A549 (cell line): ENCODE results near the gene CELF1.

ENCODE experiments used
- TF ChIP-seq, protein P1 (sequence below): fragments of 250-450 bp; sonication (Bioruptor Pico); IDR thresholded peaks from 2 replicates; pipeline ENCODE4 v1.5.0; 2021; ENCODE audit warnings: mild to moderate bottlenecking, moderate library complexity, borderline replicate concordance
- TF ChIP-seq, protein P2 (sequence below): fragments of >200 bp; sonication (Bioruptor Twin); formaldehyde crosslinking; IDR thresholded peaks from 3 replicates; pipeline ENCODE4 v1.5.1; 2016

DNA sequence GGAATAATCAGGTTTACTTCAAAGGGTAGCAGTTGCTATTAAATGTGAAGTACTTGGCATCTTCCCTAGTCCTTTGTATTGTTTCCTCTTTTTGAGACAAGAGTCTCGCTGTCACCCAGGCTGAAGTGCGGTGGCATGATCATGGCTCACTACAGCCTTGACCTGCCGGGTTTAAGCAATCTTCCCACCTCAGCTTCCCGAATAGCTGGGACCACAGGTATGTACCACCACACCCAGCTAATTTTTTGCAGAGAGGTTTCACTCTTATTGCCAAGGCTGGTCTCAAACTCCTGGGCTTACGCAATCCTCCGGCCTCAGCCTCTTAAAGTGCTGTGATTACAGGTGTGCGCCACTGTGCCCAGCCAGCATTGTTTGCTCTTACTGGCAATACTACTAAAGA lies 67.8 kb downstream of the CELF1 start:
- TF ChIP-seq, protein P1, sequence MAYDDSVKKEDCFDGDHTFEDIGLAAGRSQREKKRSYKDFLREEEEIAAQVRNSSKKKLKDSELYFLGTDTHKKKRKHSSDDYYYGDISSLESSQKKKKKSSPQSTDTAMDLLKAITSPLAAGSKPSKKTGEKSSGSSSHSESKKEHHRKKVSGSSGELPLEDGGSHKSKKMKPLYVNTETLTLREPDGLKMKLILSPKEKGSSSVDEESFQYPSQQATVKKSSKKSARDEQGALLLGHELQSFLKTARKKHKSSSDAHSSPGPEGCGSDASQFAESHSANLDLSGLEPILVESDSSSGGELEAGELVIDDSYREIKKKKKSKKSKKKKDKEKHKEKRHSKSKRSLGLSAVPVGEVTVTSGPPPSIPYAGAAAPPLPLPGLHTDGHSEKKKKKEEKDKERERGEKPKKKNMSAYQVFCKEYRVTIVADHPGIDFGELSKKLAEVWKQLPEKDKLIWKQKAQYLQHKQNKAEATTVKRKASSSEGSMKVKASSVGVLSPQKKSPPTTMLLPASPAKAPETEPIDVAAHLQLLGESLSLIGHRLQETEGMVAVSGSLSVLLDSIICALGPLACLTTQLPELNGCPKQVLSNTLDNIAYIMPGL = no peak
- TF ChIP-seq, protein P2, sequence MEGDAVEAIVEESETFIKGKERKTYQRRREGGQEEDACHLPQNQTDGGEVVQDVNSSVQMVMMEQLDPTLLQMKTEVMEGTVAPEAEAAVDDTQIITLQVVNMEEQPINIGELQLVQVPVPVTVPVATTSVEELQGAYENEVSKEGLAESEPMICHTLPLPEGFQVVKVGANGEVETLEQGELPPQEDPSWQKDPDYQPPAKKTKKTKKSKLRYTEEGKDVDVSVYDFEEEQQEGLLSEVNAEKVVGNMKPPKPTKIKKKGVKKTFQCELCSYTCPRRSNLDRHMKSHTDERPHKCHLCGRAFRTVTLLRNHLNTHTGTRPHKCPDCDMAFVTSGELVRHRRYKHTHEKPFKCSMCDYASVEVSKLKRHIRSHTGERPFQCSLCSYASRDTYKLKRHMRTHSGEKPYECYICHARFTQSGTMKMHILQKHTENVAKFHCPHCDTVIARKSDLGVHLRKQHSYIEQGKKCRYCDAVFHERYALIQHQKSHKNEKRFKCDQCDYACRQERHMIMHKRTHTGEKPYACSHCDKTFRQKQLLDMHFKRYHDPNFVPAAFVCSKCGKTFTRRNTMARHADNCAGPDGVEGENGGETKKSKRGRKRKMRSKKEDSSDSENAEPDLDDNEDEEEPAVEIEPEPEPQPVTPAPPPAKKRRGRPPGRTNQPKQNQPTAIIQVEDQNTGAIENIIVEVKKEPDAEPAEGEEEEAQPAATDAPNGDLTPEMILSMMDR = no peak
